HCT116 (cell line): ENCODE data around the gene SUGCT.
"Not testable (repeated sequence)": the region's sequence is repeated elsewhere in the genome, so short reads cannot be mapped to it uniquely, and the experiment has no call there.

Experiments used
- POLR2A ChIP-seq: IDR thresholded peaks from 2 replicates; pipeline ENCODE4 v1.7.0; 2011; ENCODE audit warnings: borderline replicate concordance; ENCODE audit not compliant: insufficient read depth, insufficient read length; ENCODE audit errors: extremely low read depth
- TF ChIP-seq, protein P1 (sequence below): IDR thresholded peaks from 2 replicates; pipeline ENCODE4 v1.6.1; 2012; ENCODE audit warnings: low read depth

DNA sequence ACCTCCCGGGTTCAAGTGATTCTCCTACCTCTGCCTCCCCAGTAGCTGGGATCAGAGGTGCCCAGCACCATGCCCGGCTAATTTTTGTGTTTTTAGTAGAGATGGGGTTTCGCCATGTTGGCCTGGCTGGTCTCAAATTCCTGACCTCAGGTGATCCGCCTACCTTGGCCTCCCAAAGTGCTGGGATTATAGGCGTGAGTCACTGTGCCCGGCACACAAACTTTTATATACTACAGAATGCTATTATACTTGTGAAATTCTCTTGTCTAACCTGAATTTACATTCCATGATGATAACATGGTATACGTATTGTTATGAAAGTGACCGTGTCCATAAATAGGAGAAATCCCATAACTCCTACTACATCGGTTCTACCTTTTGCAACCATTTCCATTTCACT is 17.6 kb upstream of the SUGCT start:
- TF ChIP-seq, protein P1, sequence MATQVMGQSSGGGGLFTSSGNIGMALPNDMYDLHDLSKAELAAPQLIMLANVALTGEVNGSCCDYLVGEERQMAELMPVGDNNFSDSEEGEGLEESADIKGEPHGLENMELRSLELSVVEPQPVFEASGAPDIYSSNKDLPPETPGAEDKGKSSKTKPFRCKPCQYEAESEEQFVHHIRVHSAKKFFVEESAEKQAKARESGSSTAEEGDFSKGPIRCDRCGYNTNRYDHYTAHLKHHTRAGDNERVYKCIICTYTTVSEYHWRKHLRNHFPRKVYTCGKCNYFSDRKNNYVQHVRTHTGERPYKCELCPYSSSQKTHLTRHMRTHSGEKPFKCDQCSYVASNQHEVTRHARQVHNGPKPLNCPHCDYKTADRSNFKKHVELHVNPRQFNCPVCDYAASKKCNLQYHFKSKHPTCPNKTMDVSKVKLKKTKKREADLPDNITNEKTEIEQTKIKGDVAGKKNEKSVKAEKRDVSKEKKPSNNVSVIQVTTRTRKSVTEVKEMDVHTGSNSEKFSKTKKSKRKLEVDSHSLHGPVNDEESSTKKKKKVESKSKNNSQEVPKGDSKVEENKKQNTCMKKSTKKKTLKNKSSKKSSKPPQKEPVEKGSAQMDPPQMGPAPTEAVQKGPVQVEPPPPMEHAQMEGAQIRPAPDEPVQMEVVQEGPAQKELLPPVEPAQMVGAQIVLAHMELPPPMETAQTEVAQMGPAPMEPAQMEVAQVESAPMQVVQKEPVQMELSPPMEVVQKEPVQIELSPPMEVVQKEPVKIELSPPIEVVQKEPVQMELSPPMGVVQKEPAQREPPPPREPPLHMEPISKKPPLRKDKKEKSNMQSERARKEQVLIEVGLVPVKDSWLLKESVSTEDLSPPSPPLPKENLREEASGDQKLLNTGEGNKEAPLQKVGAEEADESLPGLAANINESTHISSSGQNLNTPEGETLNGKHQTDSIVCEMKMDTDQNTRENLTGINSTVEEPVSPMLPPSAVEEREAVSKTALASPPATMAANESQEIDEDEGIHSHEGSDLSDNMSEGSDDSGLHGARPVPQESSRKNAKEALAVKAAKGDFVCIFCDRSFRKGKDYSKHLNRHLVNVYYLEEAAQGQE = not testable (repeated sequence)
- not testable (repeated sequence) for TF ChIP-seq POLR2A
